GM19023 (cell line): ENCODE data around the gene WDR88.

Experiments
- ATAC-seq: cut with Tn5 transposase; IDR thresholded peaks from one replicate; pipeline ENCODE4 v1.9.1; 2021; ENCODE audit warnings: mild to moderate bottlenecking, moderate library complexity; ENCODE audit not compliant: unreplicated experiment

WDR88 gene

GRCh38 chr19:33195645-33196347, 63.9 kb downstream of the WDR88 start:
- no peak for ATAC-seq

DNA sequence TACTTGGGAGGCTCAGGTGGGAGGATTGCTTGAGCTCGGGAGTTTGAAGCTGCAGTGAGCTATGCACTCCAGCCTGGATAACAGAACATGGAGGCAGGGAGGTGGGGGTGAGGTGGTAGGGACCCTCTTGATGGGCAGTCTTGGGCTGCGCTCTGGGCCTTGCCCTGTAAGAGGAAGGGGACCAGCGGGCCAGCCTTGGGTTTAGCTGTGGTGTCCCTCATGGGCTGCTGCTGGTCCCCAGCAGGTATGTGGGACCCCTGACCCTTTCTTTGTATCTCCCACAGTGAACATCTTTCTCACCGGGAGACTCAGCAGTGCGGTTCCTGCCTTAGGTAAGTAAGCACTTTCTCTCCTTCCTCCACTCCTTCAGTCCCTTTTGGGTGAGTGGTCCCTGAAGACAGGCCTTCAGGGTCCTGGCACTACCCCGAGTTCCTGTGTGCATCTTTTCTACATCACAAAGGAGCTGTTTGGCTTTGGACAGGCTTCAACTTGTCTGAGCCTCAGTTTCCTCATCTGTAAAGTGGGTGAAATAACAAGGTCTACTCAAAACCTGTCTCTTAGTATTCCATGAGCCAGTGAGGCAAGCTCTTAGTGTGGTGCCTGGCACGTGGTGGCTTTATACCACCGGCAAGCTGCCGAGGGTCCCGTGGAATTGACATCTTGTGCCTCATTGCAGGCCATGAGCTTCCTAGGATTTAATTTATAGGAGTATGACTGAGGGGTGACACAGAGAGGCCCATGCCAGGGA, 64.7 kb downstream of the WDR88 start:
- ATAC-seq: no peak

- no peak for ATAC-seq
These were observed 65.7 kb downstream of the WDR88 start for GRCh38 chr19:33197591-33198000.

- ATAC-seq: no peak
These were observed 66.3 kb downstream of the WDR88 start for GRCh38 chr19:33198169-33198568.

- ATAC-seq: no peak
These were observed 67.7 kb downstream of the WDR88 start for GRCh38 chr19:33199441-33200265.

- ATAC-seq: no peak
These were observed 69.6 kb downstream of the WDR88 start for GRCh38 chr19:33201473-33201872.

- ATAC-seq: no peak
These were observed 70.1 kb downstream of the WDR88 start for GRCh38 chr19:33201886-33202545.

GRCh38 chr19:33202546-33203507, 70.9 kb downstream of the WDR88 start:
- no peak for ATAC-seq

DNA sequence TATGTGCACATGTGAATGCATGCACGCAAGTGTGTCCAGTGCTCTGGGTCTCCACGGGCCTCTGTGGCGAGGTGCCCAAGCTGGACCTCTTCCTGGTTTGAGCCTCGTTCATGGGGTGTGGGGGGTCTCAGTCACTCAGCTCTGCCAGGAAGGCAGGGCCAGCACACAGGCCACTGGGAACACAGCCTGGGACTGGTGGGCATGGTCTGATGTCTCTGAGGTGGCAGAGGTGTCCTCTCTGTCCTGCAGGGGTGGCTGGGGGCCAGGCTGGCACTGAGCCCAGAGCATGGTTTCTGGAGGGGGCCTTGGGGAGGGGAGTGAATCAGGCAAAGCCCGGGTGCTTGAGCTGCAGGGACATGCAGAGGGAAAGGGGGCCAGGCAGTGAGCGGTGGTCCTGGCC, 71.6 kb downstream of the WDR88 start:
- no peak for ATAC-seq

DNA sequence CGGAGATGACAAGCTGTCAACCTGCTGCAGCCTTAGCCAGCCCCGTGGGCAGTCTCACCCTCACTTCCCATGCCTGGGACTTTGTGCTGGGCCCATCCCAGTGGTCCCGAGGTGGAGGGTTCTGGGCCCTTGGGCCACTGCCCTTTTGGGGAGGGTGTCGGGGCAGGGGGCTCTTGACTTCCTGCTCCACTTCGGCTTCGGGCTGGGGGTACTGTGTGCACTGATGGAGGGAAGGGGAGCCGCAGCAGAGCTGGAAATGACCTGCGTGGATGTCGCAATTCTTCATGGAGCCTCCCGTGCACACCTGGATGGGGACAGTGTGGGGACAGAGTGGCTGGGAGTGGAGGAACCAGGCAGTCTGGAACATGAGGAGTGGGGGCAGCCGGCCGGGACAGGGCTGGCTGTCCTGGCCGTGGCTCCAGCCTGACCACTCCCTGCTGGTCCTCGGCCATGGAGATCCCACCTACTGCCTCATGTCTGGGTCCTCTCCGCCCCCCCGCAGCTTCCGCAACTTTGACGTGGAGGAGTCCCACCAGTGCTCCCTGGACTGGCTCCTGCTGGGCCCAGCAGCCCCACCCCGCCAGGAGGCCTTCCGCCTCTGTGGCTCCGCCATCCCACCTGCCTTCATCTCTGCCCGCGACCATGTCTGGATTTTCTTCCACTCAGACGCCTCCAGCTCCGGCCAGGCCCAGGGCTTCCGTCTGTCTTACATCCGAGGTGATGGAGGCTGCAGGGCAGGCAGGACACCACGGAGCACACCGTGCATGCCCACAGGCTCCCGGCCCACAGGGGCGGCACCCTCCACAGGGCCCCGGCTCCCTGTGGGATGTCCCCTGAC, 72.4 kb downstream of the WDR88 start:
- no peak for ATAC-seq

DNA sequence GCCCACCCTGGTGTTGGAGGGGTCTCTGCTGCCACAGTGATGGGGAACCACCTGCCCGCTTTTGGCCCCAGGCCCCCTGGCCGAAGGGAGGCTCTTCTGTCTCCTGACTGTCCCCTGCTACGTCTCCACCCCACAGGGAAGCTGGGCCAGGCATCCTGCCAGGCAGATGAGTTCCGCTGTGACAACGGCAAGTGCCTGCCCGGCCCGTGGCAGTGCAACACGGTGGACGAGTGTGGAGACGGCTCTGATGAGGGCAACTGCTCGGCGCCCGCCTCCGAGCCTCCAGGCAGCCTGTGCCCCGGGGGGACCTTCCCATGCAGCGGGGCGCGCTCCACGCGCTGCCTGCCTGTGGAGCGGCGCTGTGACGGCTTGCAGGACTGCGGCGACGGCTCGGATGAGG, 73.2 kb downstream of the WDR88 start:
- no peak for ATAC-seq

DNA sequence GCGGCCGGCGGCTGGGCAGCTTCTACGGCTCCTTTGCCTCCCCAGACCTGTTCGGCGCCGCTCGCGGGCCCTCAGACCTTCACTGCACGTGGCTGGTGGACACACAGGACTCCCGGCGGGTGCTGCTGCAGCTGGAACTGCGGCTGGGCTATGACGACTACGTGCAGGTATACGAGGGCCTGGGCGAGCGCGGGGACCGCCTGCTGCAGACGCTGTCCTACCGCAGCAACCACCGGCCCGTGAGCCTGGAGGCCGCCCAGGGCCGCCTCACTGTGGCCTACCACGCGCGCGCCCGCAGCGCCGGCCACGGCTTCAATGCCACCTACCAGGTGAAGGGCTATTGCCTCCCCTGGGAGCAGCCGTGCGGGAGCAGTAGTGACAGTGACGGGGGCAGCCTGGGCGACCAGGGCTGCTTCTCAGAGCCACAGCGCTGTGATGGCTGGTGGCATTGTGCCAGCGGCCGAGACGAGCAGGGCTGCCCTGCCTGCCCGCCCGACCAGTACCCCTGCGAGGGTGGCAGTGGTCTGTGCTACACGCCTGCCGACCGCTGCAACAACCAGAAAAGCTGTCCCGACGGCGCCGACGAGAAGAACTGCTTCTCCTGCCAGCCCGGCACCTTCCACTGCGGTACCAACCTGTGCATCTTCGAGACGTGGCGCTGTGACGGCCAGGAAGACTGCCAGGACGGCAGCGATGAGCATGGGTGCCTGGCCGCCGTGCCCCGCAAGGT, 73.8 kb downstream of the WDR88 start:
- no peak for ATAC-seq

GRCh38 chr19:33206261-33207039, 74.5 kb downstream of the WDR88 start:
- no peak for ATAC-seq

GRCh38 chr19:33207040-33207620, 75.2 kb downstream of the WDR88 start:
- no peak for ATAC-seq

DNA sequence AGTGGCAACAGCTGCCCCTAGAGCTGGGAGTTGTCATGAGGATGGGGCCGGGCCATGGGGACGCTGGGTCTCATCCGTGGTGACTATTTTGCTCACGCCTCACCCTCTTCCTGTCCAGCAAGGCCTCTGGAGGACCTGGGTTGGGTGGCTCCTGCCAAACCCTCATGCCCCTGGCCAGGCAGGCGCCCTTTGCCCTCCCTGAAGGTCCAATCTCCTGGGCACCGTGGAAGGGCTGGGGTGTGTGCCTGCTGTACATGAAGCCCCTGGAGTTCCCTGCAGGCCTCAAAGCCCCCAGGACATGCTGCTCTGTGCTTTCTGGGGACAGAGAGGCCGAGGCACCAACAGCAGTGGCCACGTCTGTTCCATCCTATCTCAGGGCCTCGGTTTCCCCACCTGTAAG, 76.0 kb downstream of the WDR88 start:
- no peak for ATAC-seq

DNA sequence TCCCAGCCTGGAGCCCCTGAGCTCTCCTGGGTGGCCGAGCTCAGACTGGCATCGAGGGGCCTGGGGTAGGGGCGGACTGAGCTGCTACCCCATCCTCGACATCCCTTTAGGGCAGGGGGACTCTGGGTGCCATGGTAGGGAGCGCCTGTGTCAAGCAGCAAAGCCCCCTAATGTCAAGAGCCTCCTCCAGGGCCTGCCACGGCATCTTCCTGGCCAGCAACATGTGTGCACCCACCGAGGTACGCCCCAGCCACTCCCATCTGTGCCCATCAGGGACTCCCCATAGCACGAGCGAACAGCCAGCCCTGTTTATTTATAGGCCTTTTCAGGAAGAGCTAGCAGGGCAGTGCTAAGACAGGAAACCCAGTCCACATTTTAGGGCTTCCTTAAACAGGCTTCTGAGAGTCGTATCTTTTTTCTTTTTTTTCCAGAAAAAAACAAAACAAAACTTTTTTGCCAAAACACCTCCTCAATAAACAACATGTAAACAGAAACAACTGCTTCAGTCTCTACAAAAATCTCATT, 76.5 kb downstream of the WDR88 start:
- no peak for ATAC-seq
